NCI-H128 (cell line): ENCODE data around the gene SEMA6C.

Experiments
- DNase-seq: peaks from one replicate; lab custom pipeline; 2025; ENCODE audit not compliant: unreplicated experiment; lab: John Stamatoyannopoulos, UW

The SEMA6C gene

GRCh38 chr1:151164732-151165280, 18.4 kb upstream of the SEMA6C start:
- no peak for DNase-seq

GRCh38 chr1:151159373-151159772, 12.9 kb upstream of the SEMA6C start:
- no peak for DNase-seq

DNA sequence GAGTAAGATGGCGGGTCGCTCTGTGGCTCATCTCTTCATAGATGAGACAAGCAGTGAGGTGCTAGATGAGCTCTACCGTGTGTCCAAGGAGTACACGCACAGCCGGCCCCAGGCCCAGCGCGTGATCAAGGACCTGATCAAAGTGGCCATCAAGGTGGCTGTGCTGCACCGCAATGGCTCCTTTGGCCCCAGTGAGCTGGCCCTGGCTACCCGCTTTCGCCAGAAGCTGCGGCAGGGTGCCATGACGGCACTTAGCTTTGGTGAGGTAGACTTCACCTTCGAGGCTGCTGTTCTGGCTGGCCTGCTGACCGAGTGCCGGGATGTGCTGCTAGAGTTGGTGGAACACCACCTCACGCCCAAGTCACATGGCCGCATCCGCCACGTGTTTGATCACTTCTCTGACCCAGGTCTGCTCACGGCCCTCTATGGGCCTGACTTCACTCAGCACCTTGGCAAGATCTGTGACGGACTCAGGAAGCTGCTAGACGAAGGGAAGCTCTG, 12.4 kb upstream of the SEMA6C start:
- no peak for DNase-seq

- DNase-seq = no peak
Observed at GRCh38 chr1:151158326-151158725, 11.9 kb upstream of the SEMA6C start.

DNA sequence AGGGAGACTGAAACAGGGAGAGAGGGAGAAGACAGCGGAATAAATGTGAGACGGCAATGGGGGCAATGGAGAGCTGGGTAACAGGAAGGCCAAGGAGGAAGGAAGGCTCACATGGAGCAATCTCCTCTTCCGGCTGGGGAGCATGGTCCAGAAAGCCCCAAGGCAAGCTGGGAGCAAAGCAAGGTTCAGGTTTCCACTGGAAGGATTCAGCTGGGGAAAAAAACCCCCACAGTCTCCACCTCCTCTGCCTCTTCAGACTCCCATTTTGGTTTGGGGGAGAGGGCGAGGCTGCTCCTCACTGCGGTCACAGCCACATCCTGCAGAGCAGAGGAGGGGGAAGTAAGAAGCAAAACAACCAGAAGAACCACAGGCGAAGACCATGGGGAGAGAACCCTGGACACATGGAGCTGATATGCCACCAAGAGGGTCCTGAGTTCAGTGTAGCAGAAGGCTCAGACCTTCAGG, 10.7 kb upstream of the SEMA6C start:
- DNase-seq = no peak

- DNase-seq = no peak
Observed at GRCh38 chr1:151156515-151156819, 10.0 kb upstream of the SEMA6C start, which contains the start of gene TNFAIP8L2. TNFAIP8L2 (plus strand) TSS chr1:151156649; CDS start chr1:151158698, 2,049 bp downstream.

- DNase-seq = no peak
Observed at GRCh38 chr1:151147665-151148064, 1.2 kb upstream of the SEMA6C start.

DNA sequence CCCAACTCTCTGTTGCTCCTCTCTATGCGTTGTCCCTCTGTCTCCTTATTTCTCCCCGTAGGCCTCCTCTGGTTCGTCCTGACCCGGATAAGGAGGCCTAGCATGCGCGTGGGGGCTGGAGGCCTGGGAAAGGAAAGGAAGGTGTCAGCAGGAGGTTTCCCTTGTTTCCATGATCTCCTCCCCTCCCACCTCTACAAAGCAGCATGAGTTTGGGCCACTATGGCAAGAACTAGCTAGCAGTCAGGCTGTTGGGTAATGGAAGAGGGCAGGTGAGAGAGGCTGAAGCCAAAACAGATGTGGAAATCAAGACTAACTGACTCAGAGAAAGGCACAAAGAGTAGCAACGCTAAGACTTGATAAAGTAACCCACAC, 687 bp upstream of the SEMA6C start:
- no peak for DNase-seq

DNA sequence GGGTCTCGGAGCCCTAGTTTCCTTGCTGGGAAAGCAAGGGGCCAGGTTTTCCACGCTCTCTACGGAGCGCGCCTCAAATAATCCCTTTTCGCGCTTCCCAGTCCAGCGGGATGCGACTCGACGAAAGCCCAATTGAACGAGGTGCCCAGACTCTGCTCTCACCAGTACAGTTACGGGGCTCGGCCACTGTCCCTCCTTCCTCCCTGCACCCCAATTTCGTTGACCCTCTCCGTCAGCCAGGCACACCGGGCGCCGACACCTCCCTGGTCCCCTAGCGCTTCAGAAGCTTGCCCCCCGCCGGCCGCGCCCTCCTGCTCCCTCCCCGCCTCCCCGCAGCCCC, 389 bp downstream of the SEMA6C start:
- no peak for DNase-seq

DNA sequence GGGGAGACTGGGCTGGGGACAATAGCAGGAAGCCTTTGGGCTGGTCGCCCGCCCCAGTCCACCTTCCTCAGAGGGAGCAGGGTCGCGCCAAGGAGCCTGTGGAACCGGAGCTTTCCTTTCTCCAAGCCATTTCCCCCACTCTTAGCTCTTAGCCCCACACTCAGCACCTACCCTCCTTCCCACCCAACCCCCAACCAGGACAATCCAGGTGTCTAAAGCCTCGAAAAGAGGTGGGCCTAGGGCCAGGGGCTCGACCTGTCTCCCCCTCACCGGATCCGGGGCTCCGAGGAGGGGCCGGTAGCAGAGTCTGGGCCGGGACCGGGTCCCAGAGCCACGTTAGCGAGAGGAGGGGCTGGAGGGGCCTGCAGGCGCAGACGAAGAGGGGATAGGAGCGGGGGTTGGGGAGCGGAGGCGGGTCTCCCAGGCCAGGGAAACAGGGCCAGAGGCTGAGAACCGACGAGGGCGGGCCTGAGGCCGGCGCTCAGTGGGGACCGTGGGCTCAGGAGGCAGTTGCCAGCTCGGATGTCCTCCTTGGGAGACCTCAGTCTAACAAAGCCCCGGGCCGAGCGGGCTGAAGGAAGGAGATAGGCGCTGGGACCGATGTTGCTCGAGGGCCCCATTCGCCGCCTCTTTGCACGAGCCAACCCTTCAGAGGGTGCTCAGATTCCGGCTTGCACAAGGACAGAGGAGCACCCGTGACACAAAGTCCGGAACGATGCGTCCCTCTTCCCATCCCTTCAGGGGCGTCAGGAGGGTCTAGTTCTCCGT, 943 bp downstream of the SEMA6C start:
- no peak for DNase-seq

DNA sequence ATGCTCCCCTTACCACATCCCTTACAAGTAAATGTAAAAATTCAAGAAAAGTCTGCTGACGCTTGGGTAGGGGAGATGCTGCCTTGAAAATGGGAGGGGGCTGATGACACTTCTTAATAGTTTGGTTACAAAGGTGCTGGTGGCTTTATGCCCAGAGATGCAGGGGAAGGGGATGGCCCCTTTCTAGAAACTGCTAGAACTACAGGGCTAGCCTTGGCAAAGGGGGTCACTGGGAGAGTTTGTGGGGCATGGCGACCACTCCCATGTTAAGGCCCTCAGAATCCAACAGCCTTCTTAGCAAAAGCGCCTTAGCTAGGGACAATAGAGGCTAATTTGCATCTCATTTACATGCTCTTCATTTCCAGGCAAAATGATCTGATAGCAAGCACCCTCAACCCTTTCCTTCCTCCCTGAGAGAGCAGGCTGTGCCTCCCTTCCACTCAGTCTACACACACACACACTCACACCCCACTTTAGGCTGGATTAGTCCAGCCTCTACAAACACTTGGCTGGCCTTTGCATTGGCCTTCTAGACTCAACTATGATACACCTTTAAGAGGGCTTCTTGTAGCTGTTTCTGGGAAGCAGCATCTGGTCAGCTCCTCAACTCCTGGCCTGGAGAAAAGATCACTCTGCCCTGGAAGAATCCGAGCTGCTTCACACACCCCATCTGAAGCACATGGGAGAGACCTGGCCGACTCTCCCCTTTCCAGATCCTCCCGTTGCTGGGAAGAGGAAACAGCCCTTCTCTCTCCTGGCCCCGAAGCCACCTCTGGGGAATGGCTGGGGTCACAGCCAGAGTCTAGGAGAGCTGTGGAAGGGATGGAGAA, 1.7 kb downstream of the SEMA6C start:
- DNase-seq = no peak

- no peak for DNase-seq
Observed at GRCh38 chr1:151143986-151144385, 2.4 kb downstream of the SEMA6C start.

DNA sequence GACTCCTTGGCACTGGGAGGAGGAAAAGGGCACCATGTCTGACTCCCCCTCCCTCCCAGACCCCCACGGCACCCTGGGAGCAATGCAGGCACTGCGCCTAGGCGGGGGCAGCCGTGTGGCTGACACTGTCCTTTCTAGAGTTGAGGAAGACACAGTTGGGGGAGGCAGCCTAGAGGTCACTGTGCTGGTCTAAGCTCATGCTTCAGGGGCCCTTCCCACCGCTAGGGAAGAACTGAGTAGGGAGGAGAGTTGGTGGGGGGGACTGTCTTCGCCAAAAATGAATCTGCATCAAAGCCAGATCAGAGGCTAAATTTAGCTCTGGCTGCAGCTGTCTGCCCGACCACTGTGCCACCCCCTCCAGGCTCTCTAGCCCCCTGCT, 3.4 kb downstream of the SEMA6C start:
- DNase-seq = no peak

- DNase-seq = no peak
Observed at GRCh38 chr1:151142411-151143056, 3.9 kb downstream of the SEMA6C start.

- no peak for DNase-seq
Observed at GRCh38 chr1:151137789-151138188, 8.6 kb downstream of the SEMA6C start.

- no peak for DNase-seq
Observed at GRCh38 chr1:151135433-151136385, 10.7 kb downstream of the SEMA6C start.

DNA sequence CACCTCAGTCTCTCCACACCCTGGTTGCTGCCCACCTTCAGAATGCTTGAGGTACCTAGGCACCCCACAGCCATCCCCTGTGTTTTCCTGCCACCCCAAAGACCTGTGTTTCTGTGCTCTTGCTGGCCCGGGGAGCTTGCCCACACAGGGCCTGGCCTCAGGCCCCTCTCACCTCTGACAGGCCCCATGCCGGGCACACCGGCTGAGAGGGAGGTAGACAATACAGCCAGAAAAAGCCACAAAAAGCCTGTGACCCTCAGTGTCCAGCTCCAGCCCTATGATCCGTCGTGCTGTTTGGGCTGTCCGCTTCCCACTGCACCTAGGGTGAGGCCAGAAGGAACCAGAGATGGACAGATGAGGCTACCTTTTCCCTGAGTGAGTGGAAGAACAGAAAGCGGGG, 11.4 kb downstream of the SEMA6C start:
- DNase-seq = no peak

DNA sequence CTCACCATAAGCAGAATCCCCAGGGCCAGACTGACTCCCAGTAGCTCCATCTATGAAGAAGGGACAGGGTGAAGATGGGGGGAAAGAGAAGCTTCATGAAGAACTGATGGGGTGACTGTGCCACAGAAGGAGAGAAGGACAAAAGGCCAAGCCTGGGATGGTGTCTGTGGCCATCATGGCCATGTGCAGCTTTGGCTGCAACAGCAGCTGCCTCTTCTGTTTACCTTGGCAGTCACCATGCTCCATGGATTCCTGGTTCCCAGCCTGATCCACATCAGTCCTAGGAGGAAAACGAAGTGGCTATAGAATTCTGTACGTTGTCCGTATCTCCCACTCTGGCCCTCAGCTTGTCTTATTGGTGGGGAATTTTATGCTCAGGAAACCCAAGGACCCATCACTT, 12.0 kb downstream of the SEMA6C start:
- no peak for DNase-seq

DNA sequence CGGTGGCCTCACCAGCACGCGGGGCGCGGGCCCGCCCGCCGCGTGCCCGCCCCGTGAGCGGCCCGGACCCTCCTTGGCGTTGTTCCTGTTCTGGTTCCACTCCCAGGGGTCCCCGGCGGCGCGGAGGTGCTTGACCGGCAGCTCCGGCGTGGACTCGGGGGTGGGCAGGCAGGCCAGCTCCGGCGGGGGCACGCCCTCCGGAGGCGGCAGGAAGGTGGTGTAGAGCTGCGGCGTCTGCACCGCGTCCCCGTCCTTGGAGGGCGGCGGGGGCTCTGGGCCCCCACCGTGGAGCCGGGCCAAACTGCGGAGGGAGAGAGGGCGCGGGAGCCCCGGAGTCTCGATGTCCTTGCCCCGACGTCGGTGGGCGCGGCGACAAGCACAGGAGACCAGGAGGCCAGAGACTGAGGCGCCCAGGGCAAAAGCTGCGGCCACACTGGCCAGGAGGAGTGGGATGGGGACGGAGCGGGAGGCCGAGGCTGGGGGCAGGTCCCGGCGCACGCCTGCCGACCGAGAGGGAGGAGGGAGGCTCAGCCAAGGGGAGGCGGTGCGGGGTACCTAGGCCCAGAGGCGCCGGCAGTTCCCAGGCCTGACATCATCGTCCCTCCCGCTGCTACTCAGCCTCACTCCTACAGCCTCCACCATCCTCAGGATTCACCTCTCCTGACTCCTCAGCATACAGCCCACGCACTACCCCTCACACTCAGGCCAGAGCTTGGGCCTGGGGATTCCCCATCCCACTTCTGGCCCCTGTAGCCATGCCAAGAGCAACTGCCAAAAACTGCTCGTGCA, 13.2 kb downstream of the SEMA6C start:
- no peak for DNase-seq
